Smooth muscle cell (in vitro differentiated cells): Measurements from ENCODE around the gene PLEKHH3. TPM values are rescaled to one million over a fixed set of nuclear protein-coding genes. Genes with fewer than 3 reads are reported as not detected.

Source experiments
- DNase-seq: peaks from one replicate; lab custom pipeline; 2025; ENCODE audit not compliant: unreplicated experiment; lab: John Stamatoyannopoulos, UW
- H2AFZ ChIP-seq: fragments of 200-600 bp; sonication (generic); 2 replicates; pipeline ENCODE4 v1.6.0; 2016; ENCODE audit warnings: antibody characterized with exemption, low read depth, mild to moderate bottlenecking
- H3F3A ChIP-seq: fragments of 200-600 bp; sonication (generic); 2 replicates; pipeline ENCODE4 v1.6.0; 2017; ENCODE audit warnings: antibody characterized with exemption, low read depth
- H3K27ac ChIP-seq: fragments of 200-600 bp; sonication (generic); 2 replicates; pipeline ENCODE4 v1.5.1; 2016; ENCODE audit warnings: low read depth, mild to moderate bottlenecking
- H3K27me3 ChIP-seq: fragments of 200-600 bp; sonication (generic); 2 replicates; pipeline ENCODE4 v1.6.1; 2016; ENCODE audit warnings: low read depth, mild to moderate bottlenecking
- H3K36me3 ChIP-seq: fragments of 200-600 bp; sonication (generic); 2 replicates; pipeline ENCODE4 v1.5.1; 2016; ENCODE audit warnings: low read depth
- H3K4me1 ChIP-seq: fragments of 200-600 bp; sonication (generic); 2 replicates; pipeline ENCODE4 v1.5.1; 2016; ENCODE audit warnings: low read depth
- H3K4me2 ChIP-seq: fragments of 200-600 bp; sonication (generic); 2 replicates; pipeline ENCODE4 v1.6.0; 2016; ENCODE audit warnings: mild to moderate bottlenecking
- H3K4me3 ChIP-seq: fragments of 200-600 bp; sonication (generic); 2 replicates; pipeline ENCODE4 v1.5.1; 2016; ENCODE audit warnings: mild to moderate bottlenecking
- H3K79me2 ChIP-seq: fragments of 200-600 bp; sonication (generic); 2 replicates; pipeline ENCODE4 v1.6.0; 2016; ENCODE audit warnings: low read depth, mild to moderate bottlenecking
- H3K9ac ChIP-seq: fragments of 200-600 bp; sonication (generic); 2 replicates; pipeline ENCODE4 v1.6.0; 2016; ENCODE audit warnings: low read depth
- H3K9me3 ChIP-seq: fragments of 200-600 bp; sonication (generic); replicated peaks from 2 replicates; pipeline ENCODE4 v1.5.1; 2016; ENCODE audit warnings: low read depth
- H4K20me1 ChIP-seq: fragments of 200-600 bp; sonication (generic); 2 replicates; pipeline ENCODE4 v1.6.0; 2016; ENCODE audit warnings: low read depth
- WGBS: methylation state at CpG from one replicate; pipeline ENCODE4 v1.1.7; 2016; ENCODE audit warnings: low lambda C conversion rate; 5-methylcytosine and 5-hydroxymethylcytosine counted together
- polyA plus RNA-seq: library from polyadenylated mRNA; unstranded; fragments of >200 nt; fragmentation: Nextera tagmentation; extraction: Ambion mirVana; gene quantifications from 2 replicates; pipeline ENCODE4 v1.2.1, GENCODE V29; 2016
- total RNA-seq: library from RNA; depleted of rRNA; stranded (reverse); fragments of >200 nt; gene quantifications from 2 replicates; pipeline ENCODE4 v1.2.3, GENCODE V29; 2014
- TF ChIP-seq, protein P1 (sequence below): fragments of 200-600 bp; sonication (generic); IDR thresholded peaks from 2 replicates; pipeline ENCODE4 v1.5.1; 2017; ENCODE audit warnings: borderline replicate concordance, mild to moderate bottlenecking, antibody characterized with exemption; ENCODE audit not compliant: insufficient read depth, poor library complexity, severe bottlenecking

Gene PLEKHH3
- total and polyA plus RNA-seq, 2 experiments from 2014 or later = 5.0 to 23.7 TPM

- Histone ChIP-seq H3K79me2 (peaks cover 6% of the 10 kb centered on the region), H2AFZ (peak overlapping the region; percentile 47), H3K4me1 (peaks cover 38% of the 10 kb centered on the region), H3K9me3 (no peaks in the 10 kb centered on the region), H3K9ac (peak overlapping the region; percentile 52), H3K27ac (no peak overlapping the region), H3F3A (peaks cover 15% of the 10 kb centered on the region), H3K27me3 (no peaks in the 10 kb centered on the region), H3K4me3 (peak overlapping the region; percentile 85), H3K4me2 (peak overlapping the region; percentile 97), H4K20me1 (peaks cover 49% of the 10 kb centered on the region), H3K36me3 (no peaks in the 10 kb centered on the region)
- DNase-seq = peak; percentile 47
- TF ChIP-seq, protein P1, sequence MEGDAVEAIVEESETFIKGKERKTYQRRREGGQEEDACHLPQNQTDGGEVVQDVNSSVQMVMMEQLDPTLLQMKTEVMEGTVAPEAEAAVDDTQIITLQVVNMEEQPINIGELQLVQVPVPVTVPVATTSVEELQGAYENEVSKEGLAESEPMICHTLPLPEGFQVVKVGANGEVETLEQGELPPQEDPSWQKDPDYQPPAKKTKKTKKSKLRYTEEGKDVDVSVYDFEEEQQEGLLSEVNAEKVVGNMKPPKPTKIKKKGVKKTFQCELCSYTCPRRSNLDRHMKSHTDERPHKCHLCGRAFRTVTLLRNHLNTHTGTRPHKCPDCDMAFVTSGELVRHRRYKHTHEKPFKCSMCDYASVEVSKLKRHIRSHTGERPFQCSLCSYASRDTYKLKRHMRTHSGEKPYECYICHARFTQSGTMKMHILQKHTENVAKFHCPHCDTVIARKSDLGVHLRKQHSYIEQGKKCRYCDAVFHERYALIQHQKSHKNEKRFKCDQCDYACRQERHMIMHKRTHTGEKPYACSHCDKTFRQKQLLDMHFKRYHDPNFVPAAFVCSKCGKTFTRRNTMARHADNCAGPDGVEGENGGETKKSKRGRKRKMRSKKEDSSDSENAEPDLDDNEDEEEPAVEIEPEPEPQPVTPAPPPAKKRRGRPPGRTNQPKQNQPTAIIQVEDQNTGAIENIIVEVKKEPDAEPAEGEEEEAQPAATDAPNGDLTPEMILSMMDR = no peak
- under 1% methylated on average over 40 of the region's 43 CpGs for WGBS
Measured at GRCh38 chr17:42675965-42676423, 800 bp downstream of the PLEKHH3 start.

DNA sequence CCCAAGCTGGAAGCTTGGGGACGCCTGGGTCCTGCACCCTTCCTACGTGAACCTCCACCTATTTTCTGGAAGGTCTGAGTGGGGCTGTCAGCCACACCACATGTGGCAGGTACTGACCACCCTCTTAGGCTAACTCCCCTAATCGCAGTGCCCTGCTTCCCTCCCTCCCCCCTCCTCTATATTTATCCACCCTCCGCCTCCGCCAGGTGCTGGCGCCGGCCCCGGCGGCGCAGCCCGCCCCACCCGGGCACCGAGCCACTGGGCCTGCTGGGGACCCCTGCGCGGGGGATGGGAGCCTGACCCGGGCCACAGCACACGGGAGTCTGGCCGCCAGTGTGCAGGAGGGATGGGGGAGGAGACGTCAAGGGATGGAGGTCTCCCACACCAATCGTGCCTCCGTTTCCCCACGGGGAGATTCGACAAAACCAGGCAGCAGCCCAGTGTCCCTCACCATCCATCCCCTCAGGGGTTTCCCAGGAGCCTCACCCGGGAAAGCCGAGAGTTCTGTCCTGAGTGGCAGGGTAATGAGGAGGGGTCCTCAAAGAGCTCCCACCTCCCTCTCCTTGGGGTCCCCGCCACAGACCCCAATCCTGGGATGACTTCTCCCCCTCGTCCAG is 1.3 kb downstream of the PLEKHH3 start:
- 2% methylated on average over 13 of the region's 27 CpGs for WGBS
- Histone ChIP-seq H2AFZ (no peak overlapping the region), H3K27ac (no peak overlapping the region), H4K20me1 (peaks cover 51% of the 10 kb centered on the region), H3K36me3 (no peaks in the 10 kb centered on the region), H3K79me2 (peaks cover 6% of the 10 kb centered on the region), H3K9ac (peak overlapping the region; percentile 52), H3K4me2 (peak overlapping the region; percentile 97), H3F3A (peaks cover 15% of the 10 kb centered on the region), H3K27me3 (no peaks in the 10 kb centered on the region), H3K9me3 (no peaks in the 10 kb centered on the region), H3K4me3 (peak overlapping the region; percentile 85), H3K4me1 (peaks cover 38% of the 10 kb centered on the region)
- TF ChIP-seq, protein P1 = no peak
- DNase-seq = no peak

GRCh38 chr17:42674755-42675347 is 1.9 kb downstream of the PLEKHH3 start:
- peak overlapping the region; percentile 97 for H3K4me2 ChIP-seq
- H3F3A ChIP-seq = peaks cover 13% of the 10 kb centered on the region
- H3K36me3 ChIP-seq = no peaks in the 10 kb centered on the region
- no peaks in the 10 kb centered on the region for H3K9me3 ChIP-seq
- TF ChIP-seq, protein P1 = no peak
- no peak for DNase-seq
- peaks cover 33% of the 10 kb centered on the region for H3K4me1 ChIP-seq
- H3K9ac ChIP-seq = no peak overlapping the region
- H3K4me3 ChIP-seq = peak overlapping the region; percentile 85
- peaks cover 53% of the 10 kb centered on the region for H4K20me1 ChIP-seq
- H3K27ac ChIP-seq = no peak overlapping the region
- H3K27me3 ChIP-seq = no peaks in the 10 kb centered on the region
- WGBS = 50% methylated on average over 5 of the region's 9 CpGs
- peaks cover 6% of the 10 kb centered on the region for H3K79me2 ChIP-seq
- no peak overlapping the region for H2AFZ ChIP-seq
